ENCODE measurements around the gene ATP6V1G3.
"Not testable (repeated sequence)": the region's sequence is repeated elsewhere in the genome, so short reads cannot be mapped to it uniquely, and the experiment has no call there.

Gene ATP6V1G3, protein sequence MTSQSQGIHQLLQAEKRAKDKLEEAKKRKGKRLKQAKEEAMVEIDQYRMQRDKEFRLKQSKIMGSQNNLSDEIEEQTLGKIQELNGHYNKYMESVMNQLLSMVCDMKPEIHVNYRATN

DNA sequence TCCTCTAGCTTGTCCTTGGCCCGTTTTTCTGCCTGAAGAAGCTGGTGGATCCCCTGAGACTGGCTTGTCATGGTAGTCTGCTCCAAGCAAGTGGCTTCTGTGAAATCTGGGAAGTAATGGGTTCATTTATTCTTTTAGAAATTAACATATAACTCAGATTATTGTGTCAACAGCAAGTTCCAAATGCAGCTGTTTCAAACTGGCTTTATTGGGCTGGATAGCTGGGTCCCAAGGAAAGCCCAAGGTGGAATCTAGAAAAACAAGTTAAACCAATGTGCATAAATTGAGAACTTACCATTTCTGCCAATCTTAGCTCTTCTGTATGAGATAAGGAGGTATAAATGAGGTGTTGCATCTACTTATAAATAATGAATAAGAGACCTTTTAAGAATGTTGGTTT, at the start of gene ATP6V1G3:
ATP6V1G3 (minus strand) TSS at position 101 of the 400 bp plus-strand sequence; CDS start at position 71, 30 bp downstream.
- peaks cover 1% of the 10 kb centered on the region for H3K36me3 Mint-ChIP-seq (ENCODE audit: insufficient read depth)
- ATAC-seq (replicated peaks; ENCODE audit: extremely low read depth, poor library complexity, severe bottlenecking): no peak
- no peak for DNase-seq (ENCODE audit: low spot score in 2 of 2)
- H3K27ac Mint-ChIP-seq (ENCODE audit: low read depth): no peak within 1 kb of the TSS
- no peak within 1 kb of the TSS for H3K4me3 Mint-ChIP-seq
- H3K4me1 Mint-ChIP-seq: peaks cover 44% of the 10 kb centered on the region
- no peaks in the 10 kb centered on the region for H3K27me3 Mint-ChIP-seq
- H3K9me3 Mint-ChIP-seq: no peaks in the 10 kb centered on the region

DNA sequence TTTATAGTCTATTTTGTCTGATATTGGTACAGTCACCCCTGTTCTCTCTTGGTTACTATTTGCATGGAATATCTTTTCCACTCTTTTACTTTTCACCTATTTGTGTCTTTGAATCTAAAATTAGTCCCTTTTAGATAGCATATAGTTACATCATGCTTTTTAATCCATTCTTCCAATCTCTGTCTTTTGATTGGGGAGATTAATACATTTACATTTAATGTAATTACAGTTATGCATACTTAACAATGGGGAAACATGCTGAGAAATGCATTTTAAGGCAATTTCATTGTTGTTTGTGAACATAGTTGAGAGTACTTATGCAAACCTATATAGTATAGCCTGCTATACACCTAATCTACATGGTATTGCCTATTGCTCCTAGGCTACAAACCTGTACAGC, 48.4 kb upstream of the ATP6V1G3 start:
- no peak overlapping the region for H3K27ac Mint-ChIP-seq (ENCODE audit: low read depth)
- peaks cover 19% of the 10 kb centered on the region for H3K9me3 Mint-ChIP-seq
- H3K36me3 Mint-ChIP-seq (ENCODE audit: insufficient read depth): peaks cover 2% of the 10 kb centered on the region
- no peaks in the 10 kb centered on the region for H3K27me3 Mint-ChIP-seq
- H3K4me1 Mint-ChIP-seq: peaks cover 5% of the 10 kb centered on the region
- H3K4me3 Mint-ChIP-seq: no peak overlapping the region
- ATAC-seq (replicated peaks; ENCODE audit: extremely low read depth, poor library complexity, severe bottlenecking) (no peak), DNase-seq (ENCODE audit: low spot score in 2 of 2) (no peak)

DNA sequence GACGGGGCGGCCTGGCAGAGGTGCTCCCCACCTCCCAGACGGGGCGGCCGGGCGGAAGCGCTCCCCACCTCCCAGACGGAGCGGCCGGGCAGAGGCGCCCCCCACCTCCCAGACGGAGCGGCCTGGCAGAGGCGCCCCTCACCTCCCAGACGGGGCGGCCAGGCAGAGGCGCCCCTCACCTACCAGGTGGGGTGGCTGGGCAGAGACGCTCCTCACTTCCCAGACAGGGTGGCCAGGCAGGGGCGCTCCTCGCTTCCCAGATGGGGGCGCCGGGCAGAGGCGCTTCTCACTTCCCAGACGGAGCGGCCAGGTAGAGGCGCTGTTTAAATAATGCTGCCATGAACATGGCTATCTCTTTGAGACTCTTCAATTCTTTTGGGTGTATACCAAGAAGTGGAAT, 43.7 kb upstream of the ATP6V1G3 start:
- Mint-ChIP-seq H3K36me3 (ENCODE audit: insufficient read depth) (peaks cover 2% of the 10 kb centered on the region), H3K9me3 (peaks cover 21% of the 10 kb centered on the region), H3K27me3 (no peaks in the 10 kb centered on the region), H3K4me1 (peaks cover 10% of the 10 kb centered on the region), H3K4me3 (no peak overlapping the region), H3K27ac (ENCODE audit: low read depth) (no peak overlapping the region)
- ATAC-seq (replicated peaks; ENCODE audit: extremely low read depth, poor library complexity, severe bottlenecking): no peak
- no peak for DNase-seq (ENCODE audit: low spot score in 2 of 2)

DNA sequence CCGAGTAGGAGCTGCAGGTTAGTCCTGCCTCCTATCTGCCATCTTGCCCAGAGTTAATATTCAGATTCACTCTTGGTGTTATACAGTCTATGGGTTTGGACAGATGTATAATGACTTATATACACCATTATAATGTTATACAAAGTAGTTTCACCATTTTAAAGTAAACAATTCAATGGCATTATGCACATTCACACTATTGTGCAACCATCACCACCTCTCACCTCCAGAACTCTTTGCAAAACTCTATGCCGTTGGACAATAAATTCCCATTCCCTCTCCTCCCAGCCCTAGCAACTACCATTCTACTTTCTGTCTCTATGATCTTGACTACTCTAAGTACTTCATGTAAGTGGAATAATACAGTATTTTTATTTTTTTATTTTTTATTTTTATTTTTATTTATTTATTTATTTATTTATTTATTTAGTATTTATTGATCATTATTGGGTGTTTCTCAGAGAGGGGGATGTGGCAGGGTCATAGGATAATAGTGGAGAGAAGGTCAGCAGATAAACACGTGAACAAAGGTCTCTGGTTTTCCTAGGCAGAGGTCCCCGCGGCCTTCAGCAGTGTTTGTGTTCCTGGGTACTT, 42.8 kb upstream of the ATP6V1G3 start:
- not testable (repeated sequence) for H3K27me3 Mint-ChIP-seq; DNase-seq (ENCODE audit: low spot score in 2 of 2); ATAC-seq (replicated peaks; ENCODE audit: extremely low read depth, poor library complexity, severe bottlenecking)

DNA sequence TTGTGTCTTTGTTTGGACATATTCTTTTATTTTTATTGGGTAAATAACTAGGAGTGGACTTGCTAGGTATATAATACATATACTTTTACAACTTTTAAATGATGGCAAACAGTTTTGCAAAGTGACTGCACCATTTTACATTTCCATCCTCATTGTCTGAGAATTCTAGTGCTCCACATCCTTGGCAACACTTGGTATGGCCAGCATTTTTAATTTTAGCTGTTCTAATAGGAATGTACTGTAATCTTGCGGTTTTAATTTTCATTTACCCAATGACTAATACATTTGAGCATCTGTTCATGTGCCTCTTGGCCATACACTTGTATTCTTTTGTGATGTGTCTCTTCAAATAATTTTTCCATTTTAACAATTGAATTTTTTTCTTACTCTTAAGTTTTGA, 37.0 kb upstream of the ATP6V1G3 start:
- peaks cover 10% of the 10 kb centered on the region for H3K9me3 Mint-ChIP-seq
- ATAC-seq (replicated peaks; ENCODE audit: extremely low read depth, poor library complexity, severe bottlenecking): no peak
- H3K27ac Mint-ChIP-seq (ENCODE audit: low read depth): no peak overlapping the region
- H3K27me3 Mint-ChIP-seq: no peaks in the 10 kb centered on the region
- H3K4me3 Mint-ChIP-seq: no peak overlapping the region
- H3K36me3 Mint-ChIP-seq (ENCODE audit: insufficient read depth): no peaks in the 10 kb centered on the region
- no peak for DNase-seq (ENCODE audit: low spot score in 2 of 2)
- peaks cover 27% of the 10 kb centered on the region for H3K4me1 Mint-ChIP-seq

More for the DNA sequence above, 42.8 kb upstream of the ATP6V1G3 start:
- H3K9me3 Mint-ChIP-seq: peaks cover 17% of the 10 kb centered on the region
- H3K36me3 Mint-ChIP-seq (ENCODE audit: insufficient read depth); H3K27ac Mint-ChIP-seq (ENCODE audit: low read depth); H3K4me1 Mint-ChIP-seq; H3K4me3 Mint-ChIP-seq: not testable (repeated sequence)

DNA sequence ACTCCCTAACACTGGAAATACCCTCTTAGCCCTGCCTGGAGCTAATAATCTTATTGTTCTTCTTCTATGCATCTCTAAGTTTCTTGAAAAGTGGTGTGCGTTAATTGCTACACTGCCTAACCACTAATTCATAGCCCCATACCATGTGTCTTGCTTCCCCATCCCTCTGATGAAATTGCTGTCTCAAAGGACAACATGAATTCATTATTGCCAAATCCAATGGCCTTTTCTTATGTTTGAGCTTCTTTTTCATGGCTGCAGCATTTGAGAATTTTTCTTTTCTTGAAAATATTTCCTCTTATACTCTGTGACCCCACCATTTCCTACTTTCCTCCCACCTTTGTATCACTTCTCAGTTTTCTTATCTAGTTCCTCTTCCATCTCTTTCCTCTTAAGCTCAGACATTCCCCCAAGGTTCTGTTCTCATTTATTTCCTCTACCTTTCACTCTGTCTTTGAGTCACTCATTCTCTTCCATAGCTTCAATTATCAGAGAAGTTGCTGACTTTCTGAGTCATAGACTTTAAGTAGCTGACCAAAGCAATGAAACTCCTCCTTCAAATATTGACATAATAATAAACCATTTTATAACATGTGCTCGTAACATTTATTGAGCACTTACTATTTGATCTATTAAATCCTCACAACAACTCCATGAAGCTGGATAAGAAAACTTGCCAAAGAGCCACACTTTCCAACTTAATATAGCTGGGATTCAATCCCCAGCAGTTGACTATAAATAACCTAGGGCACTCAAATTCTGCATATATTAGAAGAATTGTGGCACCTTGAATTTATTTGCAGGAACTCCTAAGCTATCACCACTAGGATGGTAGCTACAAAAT, 35.5 kb upstream of the ATP6V1G3 start:
- H3K27me3 Mint-ChIP-seq: no peaks in the 10 kb centered on the region
- no peak for ATAC-seq (replicated peaks; ENCODE audit: extremely low read depth, poor library complexity, severe bottlenecking)
- peak overlapping the region; percentile 40 for H3K27ac Mint-ChIP-seq (ENCODE audit: low read depth)
- no peak for DNase-seq (ENCODE audit: low spot score in 2 of 2)
- H3K9me3 Mint-ChIP-seq: no peaks in the 10 kb centered on the region
- no peaks in the 10 kb centered on the region for H3K36me3 Mint-ChIP-seq (ENCODE audit: insufficient read depth)
- peaks cover 26% of the 10 kb centered on the region for H3K4me1 Mint-ChIP-seq
- no peak overlapping the region for H3K4me3 Mint-ChIP-seq

DNA sequence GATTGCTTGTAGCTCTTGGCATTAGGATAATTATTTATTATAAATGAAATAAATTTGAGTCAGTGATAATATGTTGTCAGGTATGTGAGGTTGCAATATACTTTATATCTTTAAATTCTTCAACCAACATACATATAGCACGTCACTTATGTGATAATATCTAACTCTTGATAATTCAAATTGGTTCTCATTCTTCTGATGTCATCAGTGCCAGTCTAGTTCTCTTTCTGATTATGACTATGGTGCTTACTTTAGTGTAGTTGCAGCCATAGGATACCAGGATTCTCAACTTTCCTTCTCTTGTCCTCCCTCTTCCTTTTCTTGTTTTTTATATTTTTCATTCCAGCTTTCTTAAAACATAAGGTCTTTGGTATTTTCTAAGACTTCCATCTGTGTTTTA, 34.8 kb upstream of the ATP6V1G3 start:
- ATAC-seq (replicated peaks; ENCODE audit: extremely low read depth, poor library complexity, severe bottlenecking): no peak
- H3K27me3 Mint-ChIP-seq: no peaks in the 10 kb centered on the region
- H3K9me3 Mint-ChIP-seq: no peaks in the 10 kb centered on the region
- H3K36me3 Mint-ChIP-seq (ENCODE audit: insufficient read depth): no peaks in the 10 kb centered on the region
- no peak for DNase-seq (ENCODE audit: low spot score in 2 of 2)
- peak overlapping the region; percentile 40 for H3K27ac Mint-ChIP-seq (ENCODE audit: low read depth)
- no peak overlapping the region for H3K4me3 Mint-ChIP-seq
- H3K4me1 Mint-ChIP-seq: peaks cover 28% of the 10 kb centered on the region

DNA sequence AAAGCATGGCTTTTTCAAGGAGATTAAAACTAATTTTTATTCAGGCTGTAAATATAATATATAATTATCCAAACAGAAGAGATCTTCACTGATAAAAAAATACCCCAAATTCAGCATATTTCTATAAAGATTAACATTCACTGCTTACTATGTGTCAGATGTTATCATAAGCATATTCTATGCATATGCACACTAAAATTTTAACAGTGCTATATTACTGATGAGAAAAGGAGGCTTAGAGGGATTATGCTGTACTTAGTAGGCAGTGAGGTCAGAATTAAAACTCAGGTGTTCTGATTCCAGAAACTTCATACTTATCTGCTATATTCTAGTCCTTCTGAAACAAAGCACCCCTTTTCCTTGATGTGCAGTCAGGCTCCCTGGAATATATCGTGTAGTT, 33.8 kb upstream of the ATP6V1G3 start:
- no peaks in the 10 kb centered on the region for H3K36me3 Mint-ChIP-seq (ENCODE audit: insufficient read depth)
- H3K4me1 Mint-ChIP-seq: peaks cover 32% of the 10 kb centered on the region
- no peaks in the 10 kb centered on the region for H3K27me3 Mint-ChIP-seq
- no peaks in the 10 kb centered on the region for H3K9me3 Mint-ChIP-seq
- no peak overlapping the region for H3K4me3 Mint-ChIP-seq
- ATAC-seq (replicated peaks; ENCODE audit: extremely low read depth, poor library complexity, severe bottlenecking) (no peak), DNase-seq (ENCODE audit: low spot score in 2 of 2) (no peak)
- H3K27ac Mint-ChIP-seq (ENCODE audit: low read depth): no peak overlapping the region

DNA sequence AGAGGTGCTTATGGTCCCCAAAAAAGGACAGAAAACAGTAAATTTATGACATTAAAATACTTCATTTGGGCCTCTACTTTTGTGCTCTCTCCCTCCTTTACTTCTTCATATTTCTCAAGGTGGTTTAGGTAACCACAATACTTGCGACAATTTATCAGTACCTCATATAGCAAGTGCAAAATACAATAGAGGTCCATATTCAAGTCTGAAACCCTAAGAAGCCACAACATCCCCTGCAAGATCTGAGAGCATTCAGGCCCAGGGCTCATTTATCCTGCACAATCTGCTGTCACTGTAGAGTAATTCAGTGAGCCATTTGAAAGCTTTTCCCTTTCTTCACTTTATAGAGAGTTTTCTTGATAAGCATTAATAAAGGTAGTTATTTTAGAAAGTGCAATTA, 24.2 kb upstream of the ATP6V1G3 start:
- H3K36me3 Mint-ChIP-seq (ENCODE audit: insufficient read depth): peaks cover 2% of the 10 kb centered on the region
- H3K4me1 Mint-ChIP-seq: peaks cover 59% of the 10 kb centered on the region
- DNase-seq (ENCODE audit: low spot score in 2 of 2) (peak in 1 of 2 donors; percentile 36), ATAC-seq (replicated peaks; ENCODE audit: extremely low read depth, poor library complexity, severe bottlenecking) (peak; percentile 98)
- H3K9me3 Mint-ChIP-seq: peaks cover 11% of the 10 kb centered on the region
- H3K27ac Mint-ChIP-seq (ENCODE audit: low read depth): peak overlapping the region; percentile 71
- peak overlapping the region; percentile 28 for H3K4me3 Mint-ChIP-seq
- no peaks in the 10 kb centered on the region for H3K27me3 Mint-ChIP-seq

DNA sequence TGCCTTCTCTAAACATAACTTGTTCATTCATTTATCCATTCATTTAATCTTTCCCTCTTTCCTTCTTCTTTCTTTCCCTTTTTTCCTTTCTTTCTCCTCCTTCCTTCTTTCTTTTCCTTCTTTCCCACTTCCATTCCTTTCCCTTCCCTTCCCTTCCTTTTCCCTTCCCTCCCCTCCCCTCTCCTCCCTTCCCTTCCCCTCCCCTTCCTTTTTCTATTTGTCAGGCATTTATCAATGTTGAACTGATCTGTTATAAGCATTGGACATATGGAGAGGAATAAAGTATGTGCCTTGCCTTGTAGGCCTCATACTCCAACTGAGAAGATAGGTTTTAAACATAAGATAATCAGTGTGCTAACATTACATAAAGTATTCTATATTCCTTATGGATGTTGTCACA, 23.7 kb upstream of the ATP6V1G3 start:
- peak overlapping the region; percentile 28 for H3K4me3 Mint-ChIP-seq
- H3K9me3 Mint-ChIP-seq: peaks cover 11% of the 10 kb centered on the region
- H3K36me3 Mint-ChIP-seq (ENCODE audit: insufficient read depth): peaks cover 2% of the 10 kb centered on the region
- no peaks in the 10 kb centered on the region for H3K27me3 Mint-ChIP-seq
- DNase-seq (ENCODE audit: low spot score in 2 of 2) (no peak), ATAC-seq (replicated peaks; ENCODE audit: extremely low read depth, poor library complexity, severe bottlenecking) (no peak)
- H3K27ac Mint-ChIP-seq (ENCODE audit: low read depth): peak overlapping the region; percentile 71
- peaks cover 60% of the 10 kb centered on the region for H3K4me1 Mint-ChIP-seq

DNA sequence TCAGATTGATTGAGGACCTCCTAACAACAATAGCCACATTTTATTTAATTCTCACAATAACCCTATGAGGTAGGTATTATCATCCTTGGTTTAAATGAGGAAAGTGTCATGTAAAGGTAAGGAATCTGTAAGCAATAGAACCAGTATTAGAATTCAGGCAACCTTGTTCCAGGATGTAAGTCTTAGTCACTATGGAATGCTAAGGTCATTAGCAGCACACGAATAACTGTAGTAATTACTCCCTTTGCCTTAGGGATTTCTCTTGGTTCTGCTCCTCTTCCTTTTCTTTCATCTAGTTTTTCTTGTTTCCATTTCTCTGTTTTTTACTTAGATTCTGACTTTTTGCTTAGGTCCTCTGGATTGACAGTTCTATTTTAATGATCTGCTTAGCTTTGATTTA, 23.1 kb upstream of the ATP6V1G3 start:
- no peak for DNase-seq (ENCODE audit: low spot score in 2 of 2)
- peaks cover 66% of the 10 kb centered on the region for H3K4me1 Mint-ChIP-seq
- no peaks in the 10 kb centered on the region for H3K27me3 Mint-ChIP-seq
- ATAC-seq (replicated peaks; ENCODE audit: extremely low read depth, poor library complexity, severe bottlenecking): no peak
- no peaks in the 10 kb centered on the region for H3K36me3 Mint-ChIP-seq (ENCODE audit: insufficient read depth)
- H3K9me3 Mint-ChIP-seq: peaks cover 11% of the 10 kb centered on the region
- peak overlapping the region; percentile 71 for H3K27ac Mint-ChIP-seq (ENCODE audit: low read depth)
- no peak overlapping the region for H3K4me3 Mint-ChIP-seq

DNA sequence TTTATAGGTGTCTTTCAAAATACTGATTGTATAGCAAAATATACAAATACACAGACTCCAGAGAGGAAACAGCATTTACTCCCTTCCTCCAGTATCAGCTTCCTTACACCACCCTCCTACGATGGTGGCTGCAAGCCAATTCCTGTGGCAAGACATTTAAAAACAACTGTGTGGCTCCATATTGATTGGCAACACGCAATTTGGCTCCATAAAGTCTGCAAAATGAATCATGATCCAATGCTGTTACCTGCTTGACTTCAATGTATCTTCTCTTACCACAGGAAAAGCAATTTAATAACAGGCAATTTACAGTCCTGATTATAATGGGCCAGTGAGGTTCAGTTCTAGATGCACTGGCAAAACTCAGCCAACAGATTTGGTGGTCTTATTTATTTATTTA, 19.7 kb upstream of the ATP6V1G3 start:
- Mint-ChIP-seq H3K9me3 (no peaks in the 10 kb centered on the region), H3K27me3 (no peaks in the 10 kb centered on the region), H3K4me3 (no peak overlapping the region), H3K27ac (ENCODE audit: low read depth) (no peak overlapping the region), H3K4me1 (peaks cover 70% of the 10 kb centered on the region), H3K36me3 (ENCODE audit: insufficient read depth) (peaks cover 5% of the 10 kb centered on the region)
- DNase-seq (ENCODE audit: low spot score in 2 of 2): no peak
- no peak for ATAC-seq (replicated peaks; ENCODE audit: extremely low read depth, poor library complexity, severe bottlenecking)

DNA sequence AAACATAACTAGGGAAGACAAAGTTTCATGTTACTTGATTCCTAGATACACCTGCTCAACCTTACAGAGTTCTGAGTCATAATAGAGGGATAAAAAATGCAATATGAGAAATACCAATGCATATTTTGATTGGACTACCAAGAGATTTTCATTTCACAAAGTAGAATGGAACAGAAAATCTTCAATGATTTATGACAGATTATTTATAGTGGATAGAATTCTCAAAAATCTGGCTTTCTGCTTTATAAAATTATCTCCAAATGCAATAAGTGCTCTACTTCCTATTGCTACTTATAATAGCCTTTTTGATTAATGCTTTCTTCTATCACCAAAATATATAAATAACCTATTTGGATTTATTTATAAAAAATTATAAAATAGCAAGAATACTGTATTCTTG, 18.9 kb upstream of the ATP6V1G3 start:
- Mint-ChIP-seq H3K27me3 (no peaks in the 10 kb centered on the region), H3K9me3 (no peaks in the 10 kb centered on the region), H3K4me1 (peaks cover 71% of the 10 kb centered on the region), H3K27ac (ENCODE audit: low read depth) (peak overlapping the region; percentile 86), H3K36me3 (ENCODE audit: insufficient read depth) (peaks cover 5% of the 10 kb centered on the region), H3K4me3 (no peak overlapping the region)
- ATAC-seq (replicated peaks; ENCODE audit: extremely low read depth, poor library complexity, severe bottlenecking): no peak
- DNase-seq (ENCODE audit: low spot score in 2 of 2): no peak
